H1 (cell line): ENCODE measurements around the gene AGAP1. TPM values are rescaled to one million over a fixed set of nuclear protein-coding genes. Genes with fewer than 3 reads are reported as not detected.

Experiments
- CTCF ChIA-PET: fragments of 300-600 bp; sonication (Branson Sonifier 250); formaldehyde crosslinking; loops from one replicate; lab custom pipeline; 2021; ENCODE audit not compliant: partially characterized antibody; lab: Charles Lee
- POLR2A ChIA-PET: fragments of 300-600 bp; sonication (Branson Sonifier 250); formaldehyde crosslinking; loops from one replicate; lab custom pipeline; 2021; ENCODE audit warnings: inconsistent platforms; ENCODE audit not compliant: partially characterized antibody; lab: Charles Lee
- DNase-seq, 2 experiments: peaks; one replicate each; pipeline versions ENCODE4 v3.0.0 to v3.0.0-alpha.2; 2010 to 2022; ENCODE audit warnings: low spot score in 2 of 2, low read depth in 1 of 2, mixed read lengths in 1 of 2
- FAIRE-seq: peaks from 2 replicates; lab custom pipeline; 2011; peaks lifted over from hg19 to GRCh38; lab: Jason Lieb, UNC
- H2AFZ ChIP-seq: 2 replicates; pipeline ENCODE4 v1.8.1; 2012; ENCODE audit warnings: low read length, inconsistent platforms
- H2AK5ac ChIP-seq: 2 replicates; pipeline ENCODE4 v1.6.1; 2013; ENCODE audit warnings: low read depth, low read length
- H2BK120ac ChIP-seq: replicated peaks from 2 replicates; pipeline ENCODE3; 2013; ENCODE audit warnings: low read depth, low read length, inconsistent platforms
- H2BK12ac ChIP-seq: 2 replicates; pipeline ENCODE4 v1.6.1; 2013; ENCODE audit warnings: low read depth, low read length
- H2BK15ac ChIP-seq: 2 replicates; pipeline ENCODE4 v1.6.1; 2013; ENCODE audit warnings: low read length
- H2BK20ac ChIP-seq: 2 replicates; pipeline ENCODE4 v1.6.1; 2013; ENCODE audit warnings: low read length
- H2BK5ac ChIP-seq: 2 replicates; pipeline ENCODE4 v1.6.1; 2013; ENCODE audit warnings: low read depth, low read length
- H3K14ac ChIP-seq: 2 replicates; pipeline ENCODE4 v1.6.1; 2013; ENCODE audit warnings: inconsistent platforms; ENCODE audit not compliant: insufficient read length
- H3K18ac ChIP-seq: 2 replicates; pipeline ENCODE4 v1.6.1; 2013; ENCODE audit warnings: low read length; ENCODE audit errors: extremely low read depth
- H3K23ac ChIP-seq: 2 replicates; pipeline ENCODE4 v1.6.1; 2013; ENCODE audit warnings: inconsistent platforms; ENCODE audit not compliant: insufficient read length
- H3K23me2 ChIP-seq: 2 replicates; pipeline ENCODE4 v1.6.1; 2013; ENCODE audit warnings: low read depth, low read length
- H3K27ac ChIP-seq: 2 replicates; pipeline ENCODE4 v1.6.1; 2011; ENCODE audit warnings: low read depth, low read length, inconsistent platforms
- H3K27me3 ChIP-seq, 4 experiments: replicated peaks in 1 of 4; 1 replicate in 1 of 4; 2 replicates in 3 of 4; pipeline versions ENCODE4 v1.6.1 to v1.8.1; 2011 to 2013; ENCODE audit warnings: low read length in 3 of 4, mild to moderate bottlenecking in 3 of 4, inconsistent platforms in 2 of 4, mixed read lengths in 2 of 4, moderate library complexity in 1 of 4; ENCODE audit not compliant: control insufficient read depth in 3 of 4, insufficient read depth in 3 of 4; ENCODE audit errors: extremely low read depth in 1 of 4
- H3K36me3 ChIP-seq, 4 experiments: 2 replicates each; pipeline versions ENCODE4 v1.6.1 to v1.8.1; 2011 to 2013; ENCODE audit warnings: mild to moderate bottlenecking in 4 of 4, low read length in 3 of 4, moderate library complexity in 2 of 4, control low read depth in 1 of 4, inconsistent platforms in 1 of 4; ENCODE audit not compliant: insufficient read depth in 4 of 4, control insufficient read depth in 2 of 4
- H3K4ac ChIP-seq: replicated peaks from 2 replicates; pipeline ENCODE3; 2013; ENCODE audit warnings: low read length, low read depth, mixed read lengths, inconsistent platforms; ENCODE audit not compliant: insufficient read length
- H3K4me1 ChIP-seq, 4 experiments: replicated peaks in 1 of 4; 1 replicate in 1 of 4; 2 replicates in 3 of 4; pipeline versions ENCODE4 v1.6.1 to v1.8.1; 2011 to 2013; ENCODE audit warnings: low read length in 3 of 4, inconsistent platforms in 2 of 4, mixed read lengths in 1 of 4; ENCODE audit not compliant: insufficient read depth in 4 of 4, control insufficient read depth in 3 of 4
- H3K4me2 ChIP-seq, 2 experiments: 2 replicates each; pipeline versions ENCODE4 v1.6.1 to v1.8.1; 2011 to 2013; ENCODE audit warnings: low read depth in 2 of 2, low read length in 2 of 2, control low read depth in 1 of 2, inconsistent platforms in 1 of 2, mild to moderate bottlenecking in 1 of 2; ENCODE audit not compliant: insufficient read depth in 1 of 2
- H3K4me3 ChIP-seq, 4 experiments: fragments of 200-600, 300-600 bp in 1 of 4; sonication (generic), shearing (Covaris generic), sonication (Bioruptor Twin) in 1 of 4; 2 replicates each; pipeline versions ENCODE4 v1.5.1 to v1.8.1; 2011 to 2016; ENCODE audit warnings: low read length in 4 of 4, low read depth in 3 of 4, control low read depth in 2 of 4, inconsistent platforms in 2 of 4, mild to moderate bottlenecking in 2 of 4, mixed read lengths in 1 of 4, moderate library complexity in 1 of 4; ENCODE audit not compliant: insufficient read depth in 2 of 4; ENCODE audit errors: extremely low read depth in 1 of 4
- H3K56ac ChIP-seq: replicated peaks from 2 replicates; pipeline ENCODE3; 2013; ENCODE audit warnings: low read depth, mild to moderate bottlenecking, mixed read lengths, low read length, inconsistent platforms; ENCODE audit not compliant: insufficient read length
- H3K79me1 ChIP-seq: 2 replicates; pipeline ENCODE4 v1.6.1; 2013; ENCODE audit warnings: low read depth, low read length, control low read depth
- H3K79me2 ChIP-seq, 2 experiments: 2 replicates each; pipeline versions ENCODE4 v1.6.1 to v1.8.1; 2012 to 2013; ENCODE audit warnings: low read length in 2 of 2, mild to moderate bottlenecking in 2 of 2, inconsistent platforms in 1 of 2; ENCODE audit not compliant: insufficient read depth in 2 of 2, control insufficient read depth in 1 of 2
- H3K9ac ChIP-seq, 4 experiments: replicated peaks in 1 of 4; 1 replicate in 1 of 4; 2 replicates in 3 of 4; pipeline versions ENCODE4 v1.6.1 to v1.8.1; 2011 to 2013; ENCODE audit warnings: low read depth in 3 of 4, low read length in 3 of 4, control low read depth in 2 of 4, mild to moderate bottlenecking in 2 of 4, moderate library complexity in 2 of 4, inconsistent platforms in 1 of 4; ENCODE audit errors: extremely low read depth in 1 of 4
- H3K9me3 ChIP-seq, 2 experiments: 2 replicates each; pipeline versions ENCODE4 v1.6.1 to v1.8.1; 2012 to 2013; ENCODE audit warnings: mild to moderate bottlenecking in 2 of 2, moderate library complexity in 2 of 2, control low read depth in 1 of 2, inconsistent platforms in 1 of 2, low read depth in 1 of 2, low read length in 1 of 2, mixed read lengths in 1 of 2; ENCODE audit not compliant: insufficient read depth in 2 of 2
- H4K20me1 ChIP-seq, 2 experiments: replicated peaks in 1 of 2; 2 replicates each; pipeline versions ENCODE3 to v1.8.1; 2011 to 2013; ENCODE audit warnings: inconsistent platforms in 2 of 2, low read length in 2 of 2, mild to moderate bottlenecking in 1 of 2; ENCODE audit not compliant: insufficient read depth in 2 of 2, control insufficient read depth in 1 of 2
- H4K5ac ChIP-seq: 2 replicates; pipeline ENCODE4 v1.6.1; 2013; ENCODE audit warnings: low read length, low read depth, mixed read lengths, inconsistent platforms; ENCODE audit not compliant: insufficient read length
- H4K8ac ChIP-seq: 2 replicates; pipeline ENCODE4 v1.8.0; 2013; ENCODE audit warnings: mild to moderate bottlenecking, moderate library complexity, low read length, inconsistent platforms; ENCODE audit not compliant: insufficient read depth; ENCODE audit errors: extremely low read depth
- H4K91ac ChIP-seq: replicated peaks from 2 replicates; pipeline ENCODE3; 2013; ENCODE audit warnings: low read length, mixed read lengths, inconsistent platforms; ENCODE audit not compliant: insufficient read length
- CBX8 ChIP-seq: fragments of 300-800, 300-1000 bp; sonication (generic); IDR thresholded peaks from 2 replicates; pipeline ENCODE4 v1.7.1; 2016; ENCODE audit warnings: low read depth, low read length, borderline replicate concordance
- CREB1 ChIP-seq: IDR thresholded peaks from 2 replicates; pipeline ENCODE4 v1.6.1; 2012; ENCODE audit warnings: inconsistent platforms
- CTBP2 ChIP-seq: IDR thresholded peaks from 2 replicates; pipeline ENCODE4 v1.7.0; 2011; ENCODE audit warnings: borderline replicate concordance, mild to moderate bottlenecking, moderate library complexity, mixed read lengths, low read length; ENCODE audit not compliant: insufficient read depth, insufficient read length
- GABPA ChIP-seq: IDR thresholded peaks from 2 replicates; pipeline ENCODE4 v1.6.1; 2011; ENCODE audit warnings: mild to moderate bottlenecking, low read length, moderate library complexity, borderline replicate concordance; ENCODE audit not compliant: insufficient read depth
- JUND ChIP-seq: IDR thresholded peaks from 2 replicates; pipeline ENCODE4 v1.6.1; 2011; ENCODE audit warnings: mild to moderate bottlenecking, improper control_type of control experiment, low read length
- KDM1A ChIP-seq: fragments of 200-600, 300-600 bp; sonication (generic); IDR thresholded peaks from 2 replicates; pipeline ENCODE4 v1.7.1; 2016; ENCODE audit warnings: mild to moderate bottlenecking, low read length, borderline replicate concordance
- NRF1 ChIP-seq: IDR thresholded peaks from 2 replicates; pipeline ENCODE4 v1.6.1; 2011; ENCODE audit warnings: mild to moderate bottlenecking, low read depth, low read length, improper control_type of control experiment
- RAD21 ChIP-seq, 2 experiments: IDR thresholded peaks in 1 of 2; conservative IDR thresholded peaks in 1 of 2; 2 replicates each; pipeline ENCODE4 v1.6.1; 2011; ENCODE audit warnings: low read depth in 2 of 2, low read length in 2 of 2, improper control_type of control experiment in 1 of 2, inconsistent platforms in 1 of 2, mild to moderate bottlenecking in 1 of 2, moderate library complexity in 1 of 2
- RBBP5 ChIP-seq: IDR thresholded peaks from 2 replicates; pipeline ENCODE4 v1.7.1; 2012; ENCODE audit warnings: low read depth, mild to moderate bottlenecking, inconsistent platforms, low read length, moderate library complexity, borderline replicate concordance
- SP1 ChIP-seq: IDR thresholded peaks from 2 replicates; pipeline ENCODE4 v1.6.1; 2011; ENCODE audit warnings: low read depth, low read length
- SRF ChIP-seq: IDR thresholded peaks from 2 replicates; pipeline ENCODE4 v1.6.1; 2011; ENCODE audit warnings: mild to moderate bottlenecking, low read depth, low read length, moderate library complexity
- WGBS, 2 experiments: shearing (Covaris generic) in 1 of 2; methylation state at CpG; one replicate each; pipeline versions ENCODE4 v1.1.6 to v1.1.7; 2013 to 2015; ENCODE audit warnings: low lambda C conversion rate in 2 of 2, mixed read lengths in 2 of 2, inconsistent platforms in 1 of 2, low coverage in 1 of 2, missing lambda C conversion rate in 1 of 2; ENCODE audit not compliant: insufficient replicate concordance in 2 of 2, insufficient coverage in 1 of 2, insufficient read length in 1 of 2; ENCODE audit errors: extremely low coverage in 1 of 2, missing lambda C conversion rate in 1 of 2; 5-methylcytosine and 5-hydroxymethylcytosine counted together
- polyA plus RNA-seq, 7 experiments: library from polyadenylated mRNA; depleted of rRNA in 3 of 7; stranded (reverse) in 5 of 7; unstranded in 2 of 7; fragments of >200 nt in 5 of 7; fragments of 200-250 nt in 2 of 7; gene quantifications; 1 replicate in 5 of 7; 2 replicates in 1 of 7; 4 replicates in 1 of 7; pipeline versions ENCODE4 v1.2.1 to v1.2.3, GENCODE V29; 2011 to 2013; ENCODE audit warnings: missing spikeins in 2 of 7, mixed read lengths in 2 of 7
- total RNA-seq: library from RNA; stranded (reverse); fragmentation: NEBNext Ultra II Directional; extraction: Animal tissue kit (Norgen Biotek cat#: 25700); gene quantifications from 2 replicates; pipeline ENCODE4 v1.2.1, GENCODE V29; 2021
- TF ChIP-seq, protein P1 (sequence below): IDR thresholded peaks from 2 replicates; pipeline ENCODE4 v1.6.1; 2012; ENCODE audit warnings: low read length, inconsistent platforms

AGAP1 gene
- total and polyA plus RNA-seq, 2 of the 8 experiments (the other 6 are each of a cell fraction or from before 2014, with no cell fraction given), result 18.1 to 39.4 TPM

DNA sequence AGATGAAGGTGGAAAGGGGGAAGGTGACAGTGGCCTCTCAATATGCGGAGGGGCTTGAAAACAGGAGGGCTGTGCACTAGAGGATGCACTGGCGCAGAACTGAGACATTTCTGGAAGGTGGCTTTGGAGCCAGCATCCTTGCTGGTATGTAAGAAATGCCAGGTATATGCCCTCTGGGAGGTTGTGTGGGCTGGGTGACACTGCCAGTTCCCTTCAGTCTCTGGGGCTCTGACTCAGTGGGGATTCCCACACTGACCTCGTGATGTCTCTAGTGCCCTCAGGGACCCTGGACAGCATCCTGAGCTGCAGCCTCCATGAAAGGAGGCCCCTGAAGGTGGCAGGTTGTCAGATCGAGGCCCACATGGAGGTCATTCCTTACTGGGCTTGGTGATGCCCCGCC lies 74.0 kb downstream of the AGAP1 start:
- peaks cover 4 to 74% of the 10 kb centered on the region in 2 experiments for H3K79me2 ChIP-seq
- 90% methylated on average over 4 of the region's 5 CpGs; no CpG with 5 or more reads in 1 of the 2 experiments for WGBS, 2 experiments
- CTCF ChIA-PET, result interaction anchor here (1.0 to 1.6 kb wide), 2 partner anchors 14 to 28 kb away, joined by 3 to 4 read pairs; no protein-coding TSS in a partner anchor
- TF ChIP-seq SP1 (no peak), JUND (no peak), KDM1A (no peak), SRF (no peak), RAD21 (IDR thresholded peaks at IDR 0.05 in 1 of 2, conservative IDR thresholded peaks at IDR 0.05 in 1 of 2; ENCODE audit: low read depth in 2 of 2, low read length in 2 of 2) (no peak), RBBP5 (no peak), GABPA (no peak), CREB1 (no peak), CBX8 (no peak), CTBP2 (no peak), NRF1 (no peak)
- TF ChIP-seq, protein P1, sequence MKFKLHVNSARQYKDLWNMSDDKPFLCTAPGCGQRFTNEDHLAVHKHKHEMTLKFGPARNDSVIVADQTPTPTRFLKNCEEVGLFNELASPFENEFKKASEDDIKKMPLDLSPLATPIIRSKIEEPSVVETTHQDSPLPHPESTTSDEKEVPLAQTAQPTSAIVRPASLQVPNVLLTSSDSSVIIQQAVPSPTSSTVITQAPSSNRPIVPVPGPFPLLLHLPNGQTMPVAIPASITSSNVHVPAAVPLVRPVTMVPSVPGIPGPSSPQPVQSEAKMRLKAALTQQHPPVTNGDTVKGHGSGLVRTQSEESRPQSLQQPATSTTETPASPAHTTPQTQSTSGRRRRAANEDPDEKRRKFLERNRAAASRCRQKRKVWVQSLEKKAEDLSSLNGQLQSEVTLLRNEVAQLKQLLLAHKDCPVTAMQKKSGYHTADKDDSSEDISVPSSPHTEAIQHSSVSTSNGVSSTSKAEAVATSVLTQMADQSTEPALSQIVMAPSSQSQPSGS, result no peak

More for the DNA sequence above, 74.0 kb downstream of the AGAP1 start:
- Histone ChIP-seq H4K20me1 (peaks cover 0 to 3% of the 10 kb centered on the region in 2 experiments), H3K4me1 (peaks cover 0 to 15% (median 6%) of the 10 kb centered on the region in 4 experiments; a peak in 5 of 7 replicates), H2BK20ac (no peak overlapping the region), H3K27ac (no peak overlapping the region; the same call in 1 of the 2 replicates), H3K56ac (no peak overlapping the region), H3K4ac (no peak overlapping the region), H3K9me3 (peaks cover 9 to 11% of the 10 kb centered on the region in 2 experiments; a peak in 3 of 4 replicates), H2BK5ac (no peak overlapping the region), H3K36me3 (peaks cover 0 to 4% (median 0%) of the 10 kb centered on the region in 4 experiments; a peak in 2 of 8 replicates), H3K79me1 (peaks cover 24% of the 10 kb centered on the region), H3K23me2 (no peaks in the 10 kb centered on the region), H3K27me3 (no peaks in the 10 kb centered on the region), H3K9ac (no peak overlapping the region), H4K5ac (no peak overlapping the region), H4K91ac (no peak overlapping the region), H2BK12ac (no peak overlapping the region), H3K4me2 (no peak overlapping the region), H2BK15ac (no peak overlapping the region), H2BK120ac (no peak overlapping the region), H3K14ac (no peak overlapping the region), H4K8ac (no peak overlapping the region), H2AFZ (no peak overlapping the region), H3K18ac (no peak overlapping the region), H3K4me3 (no peak overlapping the region), H3K23ac (no peak overlapping the region), H2AK5ac (no peak overlapping the region)
- POLR2A ChIA-PET, result no interaction called here
- FAIRE-seq (no peak), DNase-seq (no peak)
